ENCODE measurements around the gene IFNGR1.
"Not testable (repeated sequence)": the region's sequence is repeated elsewhere in the genome, so short reads cannot be mapped to it uniquely, and the experiment has no call there.

The IFNGR1 gene

GRCh38 chr6:137224799-137225198 lies 5.6 kb upstream of the IFNGR1 start:
- ATAC-seq: peak; percentile 88
- Mint-ChIP-seq H3K4me1 (peaks cover 79% of the 10 kb centered on the region), H3K36me3 (no peaks in the 10 kb centered on the region), H3K27me3 (no peaks in the 10 kb centered on the region), H3K9me3 (no peaks in the 10 kb centered on the region), H3K4me3 (peak overlapping the region; percentile 44), H3K27ac (peak overlapping the region; percentile 80)

- no peaks in the 10 kb centered on the region for H3K9me3 Mint-ChIP-seq
- no peak overlapping the region for H3K4me3 Mint-ChIP-seq
- H3K4me1 Mint-ChIP-seq: peaks cover 75% of the 10 kb centered on the region
- no peak for ATAC-seq
- no peaks in the 10 kb centered on the region for H3K27me3 Mint-ChIP-seq
- H3K36me3 Mint-ChIP-seq: no peaks in the 10 kb centered on the region
- H3K27ac Mint-ChIP-seq: peak overlapping the region; percentile 80
Observed at GRCh38 chr6:137223370-137224131, 4.4 kb upstream of the IFNGR1 start.

- H3K9me3 Mint-ChIP-seq: no peaks in the 10 kb centered on the region
- H3K4me3 Mint-ChIP-seq: peak overlapping the region; percentile 18
- no peak for ATAC-seq
- no peaks in the 10 kb centered on the region for H3K27me3 Mint-ChIP-seq
- H3K36me3 Mint-ChIP-seq: no peaks in the 10 kb centered on the region
- H3K27ac Mint-ChIP-seq: peak overlapping the region; percentile 80
- peaks cover 71% of the 10 kb centered on the region for H3K4me1 Mint-ChIP-seq
Observed at GRCh38 chr6:137222381-137222780, 3.2 kb upstream of the IFNGR1 start.

DNA sequence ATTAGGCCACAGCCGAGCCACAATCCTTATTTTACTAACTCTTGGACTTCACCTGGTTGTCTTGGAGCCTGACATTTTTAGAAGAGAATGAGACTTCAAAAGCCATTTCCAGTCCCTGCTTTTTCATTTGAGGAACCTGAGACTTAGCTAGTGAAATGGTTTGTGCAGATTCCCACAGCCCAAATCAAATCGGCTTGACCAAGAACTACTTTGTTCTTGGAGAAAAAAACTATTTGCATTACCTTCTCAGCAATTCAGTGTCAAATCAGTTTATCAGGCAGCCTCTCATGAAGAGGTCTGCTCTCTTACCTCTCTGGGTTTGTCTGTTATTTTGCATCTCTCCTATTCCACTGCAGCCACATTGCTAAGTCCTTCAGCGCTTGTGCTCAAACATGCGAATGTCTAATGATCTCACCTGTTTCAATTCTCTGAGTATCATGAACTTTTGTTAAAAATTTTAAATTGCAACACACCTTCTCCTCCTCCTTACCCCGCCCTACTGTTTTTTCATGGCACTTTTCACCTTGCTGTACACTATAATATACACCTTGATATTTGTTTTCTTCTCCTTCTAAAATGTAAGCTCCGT lies 573 bp upstream of the IFNGR1 start:
- H3K4me1 Mint-ChIP-seq: peaks cover 76% of the 10 kb centered on the region
- H3K9me3 Mint-ChIP-seq: no peaks in the 10 kb centered on the region
- ATAC-seq: peak; percentile 2
- H3K4me3 Mint-ChIP-seq: peak overlapping the region; percentile 99
- H3K27ac Mint-ChIP-seq: peak overlapping the region; percentile 100
- no peaks in the 10 kb centered on the region for H3K27me3 Mint-ChIP-seq
- H3K36me3 Mint-ChIP-seq: peaks cover 6% of the 10 kb centered on the region

DNA sequence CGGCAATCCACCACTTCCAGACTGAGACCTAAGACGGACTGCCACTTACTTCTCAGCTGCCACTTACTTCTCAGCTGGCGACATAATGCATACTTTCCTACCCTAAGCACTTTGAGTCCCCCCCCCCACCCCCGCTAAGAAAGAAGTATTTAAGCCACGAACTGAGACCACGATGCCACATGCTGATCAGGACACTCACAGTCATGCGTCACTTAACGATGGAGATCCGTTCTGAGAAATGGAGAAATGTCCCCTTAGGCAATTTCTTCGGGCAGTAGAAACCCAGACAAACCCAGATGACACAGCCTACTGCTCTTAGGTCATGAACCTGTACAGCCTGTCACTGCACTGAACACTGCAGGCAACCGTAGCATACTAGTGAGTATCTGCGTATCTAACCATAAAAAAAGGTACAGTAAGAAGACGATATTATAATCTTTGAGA lies 690 bp downstream of the IFNGR1 start:
- peak overlapping the region; percentile 100 for H3K27ac Mint-ChIP-seq
- H3K36me3 Mint-ChIP-seq: peaks cover 8% of the 10 kb centered on the region
- ATAC-seq: peak; percentile 82
- no peaks in the 10 kb centered on the region for H3K27me3 Mint-ChIP-seq
- H3K4me3 Mint-ChIP-seq: peak overlapping the region; percentile 99
- H3K4me1 Mint-ChIP-seq: peaks cover 76% of the 10 kb centered on the region
- no peaks in the 10 kb centered on the region for H3K9me3 Mint-ChIP-seq

- Mint-ChIP-seq H3K4me1 (peaks cover 76% of the 10 kb centered on the region), H3K4me3 (peak overlapping the region; percentile 99), H3K27ac (peak overlapping the region; percentile 100), H3K27me3 (no peaks in the 10 kb centered on the region), H3K36me3 (peaks cover 13% of the 10 kb centered on the region), H3K9me3 (no peaks in the 10 kb centered on the region)
- peak; percentile 41 for ATAC-seq
Observed at GRCh38 chr6:137217801-137218472, 1.2 kb downstream of the IFNGR1 start.

DNA sequence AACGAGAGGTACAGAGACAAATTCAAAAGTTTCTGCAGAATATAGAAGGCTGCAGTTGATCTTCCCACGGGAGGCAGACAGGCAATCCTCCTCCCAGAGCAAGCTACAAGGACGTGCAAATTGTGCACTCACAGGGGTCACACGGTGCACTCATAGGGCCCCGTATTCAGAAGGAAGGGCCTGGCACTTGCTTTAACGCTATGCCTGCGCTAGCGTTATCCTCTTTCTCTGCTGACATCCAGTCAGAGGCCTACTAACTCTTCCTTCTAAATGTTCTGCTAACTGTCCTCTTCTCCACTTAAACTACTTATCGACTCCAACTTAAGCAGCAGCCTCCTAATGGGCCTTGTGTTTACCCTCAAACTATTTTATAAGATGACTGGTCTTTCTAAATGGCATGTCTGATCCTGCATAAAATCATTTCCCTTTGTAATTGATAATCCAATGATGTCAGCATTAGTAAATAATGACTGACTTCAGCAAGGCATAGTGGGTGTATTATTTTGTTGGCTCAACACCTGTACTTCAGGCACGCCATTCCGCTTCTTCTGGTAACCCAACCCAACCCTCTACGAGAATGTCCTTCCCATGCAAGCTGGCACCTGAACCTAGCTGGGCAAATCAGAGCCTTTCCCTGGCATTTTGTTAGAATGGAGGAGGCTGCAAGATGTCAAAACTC lies 2.2 kb downstream of the IFNGR1 start:
- Mint-ChIP-seq H3K27ac (peak overlapping the region; percentile 100), H3K9me3 (no peaks in the 10 kb centered on the region), H3K4me3 (peak overlapping the region; percentile 99), H3K27me3 (no peaks in the 10 kb centered on the region), H3K4me1 (peaks cover 74% of the 10 kb centered on the region), H3K36me3 (peaks cover 21% of the 10 kb centered on the region)
- no peak for ATAC-seq

DNA sequence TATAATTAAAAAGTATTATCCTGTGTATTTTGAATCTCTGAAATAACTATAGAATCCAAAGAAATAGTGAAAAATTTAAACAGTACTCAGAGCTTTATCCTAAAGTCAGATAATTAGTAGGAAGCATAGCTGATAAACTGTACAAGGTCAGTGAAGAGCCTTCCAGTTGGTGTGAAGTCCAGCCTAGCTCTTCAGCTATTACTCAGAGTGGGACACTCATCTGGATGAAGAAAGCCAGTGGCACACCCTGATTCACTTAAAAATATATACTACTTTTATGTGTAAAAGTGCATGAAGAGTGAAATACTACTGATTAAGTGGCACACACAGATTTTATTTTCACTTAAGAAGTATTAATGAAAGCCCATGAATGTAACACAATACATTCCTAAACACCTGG lies 3.1 kb downstream of the IFNGR1 start:
- Mint-ChIP-seq H3K9me3 (no peaks in the 10 kb centered on the region), H3K27ac (peak overlapping the region; percentile 100), H3K36me3 (peaks cover 30% of the 10 kb centered on the region), H3K27me3 (no peaks in the 10 kb centered on the region), H3K4me1 (peaks cover 78% of the 10 kb centered on the region), H3K4me3 (peak overlapping the region; percentile 99)
- no peak for ATAC-seq

DNA sequence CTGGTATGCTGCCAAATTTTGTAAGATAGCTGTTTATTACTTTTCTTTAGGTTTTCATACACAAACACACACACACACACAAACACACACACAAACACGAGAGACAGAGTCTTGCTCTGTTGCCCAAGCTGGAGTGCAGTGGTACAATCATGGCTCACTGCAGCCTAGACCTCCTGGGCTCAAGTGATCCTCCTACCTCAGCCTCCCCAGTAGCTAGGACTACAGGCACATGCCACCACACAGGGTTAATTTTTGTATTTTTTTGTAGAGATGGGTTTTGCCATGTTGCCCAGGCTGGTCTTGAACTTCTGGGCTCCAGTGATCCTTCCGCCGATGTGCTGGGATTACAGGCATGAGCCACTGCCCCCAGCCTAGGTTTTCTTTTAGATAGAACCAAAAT lies 3.6 kb downstream of the IFNGR1 start:
- H3K4me3 Mint-ChIP-seq: peak overlapping the region; percentile 47
- H3K27me3 Mint-ChIP-seq, ATAC-seq, H3K9me3 Mint-ChIP-seq: not testable (repeated sequence)
- peak overlapping the region; percentile 100 for H3K27ac Mint-ChIP-seq
- peaks cover 34% of the 10 kb centered on the region for H3K36me3 Mint-ChIP-seq
- peaks cover 78% of the 10 kb centered on the region for H3K4me1 Mint-ChIP-seq

DNA sequence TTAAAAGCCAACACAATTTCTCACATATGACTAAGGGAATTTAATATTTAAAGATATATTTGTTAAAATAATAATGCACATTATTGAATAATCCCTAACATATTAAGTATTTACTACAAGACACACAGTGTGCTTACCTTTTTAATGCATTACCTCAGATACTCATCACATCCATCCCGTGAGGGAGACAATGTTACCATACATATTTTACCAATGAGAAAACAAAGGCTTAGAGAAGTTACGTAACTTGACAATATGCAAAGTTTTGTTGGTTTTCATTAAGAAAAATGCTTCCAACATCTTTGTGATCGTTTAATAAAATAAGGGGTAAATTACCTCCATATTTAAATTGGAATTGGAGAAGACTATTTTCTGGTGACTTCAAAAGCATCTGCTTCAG lies 4.3 kb downstream of the IFNGR1 start:
- no peak for ATAC-seq

GRCh38 chr6:137213813-137214212 lies 5.4 kb downstream of the IFNGR1 start:
- H3K27ac Mint-ChIP-seq: peak overlapping the region; percentile 43
- H3K9me3 Mint-ChIP-seq: peaks cover 7% of the 10 kb centered on the region
- ATAC-seq: no peak
- H3K4me3 Mint-ChIP-seq: no peak overlapping the region
- H3K4me1 Mint-ChIP-seq: peaks cover 79% of the 10 kb centered on the region
- H3K36me3 Mint-ChIP-seq: peaks cover 53% of the 10 kb centered on the region
- no peaks in the 10 kb centered on the region for H3K27me3 Mint-ChIP-seq

More for the DNA sequence above, 4.3 kb downstream of the IFNGR1 start:
- peak overlapping the region; percentile 36 for H3K27ac Mint-ChIP-seq
- H3K27me3 Mint-ChIP-seq: no peaks in the 10 kb centered on the region
- peaks cover 41% of the 10 kb centered on the region for H3K36me3 Mint-ChIP-seq
- H3K4me3 Mint-ChIP-seq: no peak overlapping the region
- no peaks in the 10 kb centered on the region for H3K9me3 Mint-ChIP-seq
- peaks cover 74% of the 10 kb centered on the region for H3K4me1 Mint-ChIP-seq

DNA sequence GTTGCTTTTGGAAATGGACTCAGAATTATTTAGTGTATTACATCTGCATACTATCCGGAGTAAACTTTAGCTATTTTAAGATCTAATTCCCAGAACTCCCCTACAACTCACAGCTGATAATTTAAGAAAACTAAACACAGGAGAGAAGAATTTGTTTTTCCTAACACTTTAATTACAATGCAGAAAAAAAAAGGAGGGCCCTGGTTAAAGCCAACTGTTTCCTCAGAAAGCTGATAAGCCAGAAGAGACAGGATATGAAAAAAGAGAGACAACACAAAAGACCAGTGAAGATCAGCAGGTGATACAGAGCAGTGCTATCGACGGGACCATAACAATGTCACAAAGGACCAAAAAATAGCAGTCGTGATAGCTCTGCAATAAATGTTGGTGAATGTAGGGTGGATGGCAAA lies 5.8 kb downstream of the IFNGR1 start:
- H3K27me3 Mint-ChIP-seq: no peaks in the 10 kb centered on the region
- peaks cover 79% of the 10 kb centered on the region for H3K4me1 Mint-ChIP-seq
- H3K4me3 Mint-ChIP-seq: no peak overlapping the region
- peak overlapping the region; percentile 43 for H3K27ac Mint-ChIP-seq
- no peak for ATAC-seq
- peaks cover 11% of the 10 kb centered on the region for H3K9me3 Mint-ChIP-seq
- H3K36me3 Mint-ChIP-seq: peaks cover 57% of the 10 kb centered on the region

- peaks cover 69% of the 10 kb centered on the region for H3K36me3 Mint-ChIP-seq
- no peak overlapping the region for H3K4me3 Mint-ChIP-seq
- peak overlapping the region; percentile 24 for H3K27ac Mint-ChIP-seq
- ATAC-seq: no peak
- H3K4me1 Mint-ChIP-seq: peaks cover 79% of the 10 kb centered on the region
- no peaks in the 10 kb centered on the region for H3K27me3 Mint-ChIP-seq
- peaks cover 17% of the 10 kb centered on the region for H3K9me3 Mint-ChIP-seq
Observed at GRCh38 chr6:137211910-137212309, 7.3 kb downstream of the IFNGR1 start.

DNA sequence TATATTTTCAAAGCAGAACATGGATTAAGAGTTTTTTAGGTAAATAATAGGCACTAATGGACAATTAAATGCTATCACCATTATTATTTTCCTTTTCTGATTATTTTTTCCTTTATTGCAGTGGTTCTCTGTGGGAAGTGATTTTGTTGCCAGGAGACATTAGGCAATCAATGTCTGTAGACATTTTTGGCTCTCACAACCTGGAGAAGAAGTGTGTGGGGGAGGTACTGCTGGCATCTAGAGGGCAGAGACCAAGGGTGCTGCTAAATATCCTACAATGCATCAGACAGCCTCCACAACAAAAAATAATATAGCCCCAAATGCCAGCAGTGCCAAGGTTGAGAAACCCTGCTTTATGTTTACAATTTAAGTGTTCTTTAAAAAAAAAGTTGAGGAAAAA lies 8.3 kb downstream of the IFNGR1 start:
- Mint-ChIP-seq H3K4me3 (no peak overlapping the region), H3K4me1 (peaks cover 75% of the 10 kb centered on the region), H3K9me3 (peaks cover 17% of the 10 kb centered on the region), H3K36me3 (peaks cover 74% of the 10 kb centered on the region), H3K27ac (peak overlapping the region; percentile 24), H3K27me3 (no peaks in the 10 kb centered on the region)
- no peak for ATAC-seq

- no peak for ATAC-seq
- Mint-ChIP-seq H3K4me3 (no peak overlapping the region), H3K27ac (no peak overlapping the region), H3K4me1 (peaks cover 64% of the 10 kb centered on the region), H3K27me3 (no peaks in the 10 kb centered on the region), H3K9me3 (peaks cover 17% of the 10 kb centered on the region), H3K36me3 (peaks cover 83% of the 10 kb centered on the region)
Observed at GRCh38 chr6:137208279-137208678, 10.9 kb downstream of the IFNGR1 start.

All from stimulated activated memory B cell treated with anti-CD40 and anti-IgM and Interleukin-4, amounts not matched to agents 10 μg/mL and 1 μg/mL and 100 μg/mL, for 72 hours (primary cell).